DOHH2 (cell line): ENCODE results near the gene OR51Q1.

Experiments
- H3F3A ChIP-seq: fragments of 200-600 bp; sonication (generic), shearing (Covaris generic); 2 replicates; pipeline ENCODE4 v1.6.0; 2016; ENCODE audit warnings: antibody characterized with exemption, mild to moderate bottlenecking; ENCODE audit not compliant: control insufficient read depth, insufficient read depth
- H3K27ac ChIP-seq: fragments of 200-600 bp; sonication (generic); 2 replicates; pipeline ENCODE4 v1.5.1; 2014; ENCODE audit warnings: low read depth, mild to moderate bottlenecking, low read length, moderate library complexity
- H3K27me3 ChIP-seq: fragments of 200-600 bp; sonication (generic); 2 replicates; pipeline ENCODE4 v1.6.1; 2014; ENCODE audit warnings: mild to moderate bottlenecking, low read length, mixed read lengths; ENCODE audit not compliant: control insufficient read depth
- H3K36me3 ChIP-seq: fragments of 200-600 bp; sonication (generic); 2 replicates; pipeline ENCODE4 v1.6.1; 2014; ENCODE audit warnings: mild to moderate bottlenecking, low read length, moderate library complexity, mixed read lengths; ENCODE audit not compliant: control insufficient read depth
- H3K4me1 ChIP-seq: fragments of 200-600 bp; sonication (generic); 2 replicates; pipeline ENCODE4 v1.6.1; 2014; ENCODE audit warnings: mild to moderate bottlenecking, low read length, mixed read lengths; ENCODE audit not compliant: control insufficient read depth
- H3K4me2 ChIP-seq: fragments of 200-600 bp; sonication (generic); 2 replicates; pipeline ENCODE4 v1.6.0; 2014; ENCODE audit warnings: mild to moderate bottlenecking, low read length, moderate library complexity
- H3K4me3 ChIP-seq: fragments of 200-600 bp; sonication (generic); 2 replicates; pipeline ENCODE4 v1.5.1; 2014; ENCODE audit warnings: mild to moderate bottlenecking, low read length, mixed read lengths
- H3K79me2 ChIP-seq: fragments of 200-600 bp; sonication (generic); 2 replicates; pipeline ENCODE4 v1.6.1; 2014; ENCODE audit warnings: mild to moderate bottlenecking, low read length, mixed read lengths; ENCODE audit not compliant: control insufficient read depth
- H3K9me2 ChIP-seq: fragments of 200-600 bp; sonication (generic); replicated peaks from 2 replicates; pipeline ENCODE4 v1.6.1; 2014; ENCODE audit warnings: mild to moderate bottlenecking, low read length, mixed read lengths; ENCODE audit not compliant: control insufficient read depth
- H3K9me3 ChIP-seq: fragments of 200-600 bp; sonication (generic); 2 replicates; pipeline ENCODE4 v1.6.1; 2014; ENCODE audit warnings: antibody characterized with exemption, low read length, mixed read lengths; ENCODE audit not compliant: control insufficient read depth, insufficient read depth
- H4K20me1 ChIP-seq: fragments of 200-600 bp; sonication (generic); 2 replicates; pipeline ENCODE4 v1.6.0; 2014; ENCODE audit warnings: low read depth, mild to moderate bottlenecking, antibody characterized with exemption, low read length, moderate library complexity; ENCODE audit not compliant: control insufficient read depth, insufficient read depth
- CTCF ChIP-seq: fragments of 200-600 bp; sonication (generic); IDR thresholded peaks from one replicate; pipeline ENCODE4 v1.5.1; 2014; ENCODE audit warnings: antibody characterized with exemption, mild to moderate bottlenecking, low read depth, low read length; ENCODE audit not compliant: poor library complexity, severe bottlenecking
- EZH2phosphoT487 ChIP-seq: fragments of 200-600 bp; sonication (generic); IDR thresholded peaks from 2 replicates; pipeline ENCODE4 v1.6.1; 2017; ENCODE audit warnings: borderline replicate concordance, mild to moderate bottlenecking, antibody characterized with exemption, low read length, moderate library complexity, mixed read lengths

The OR51Q1 gene

GRCh38 chr11:5421811-5422210 is at the start of gene OR51Q1:
Gene OR51Q1 (plus strand): TSS chr11:5422111. CDS start chr11:5422201, 90 bp downstream.
- Histone ChIP-seq H3F3A (no peaks in the 10 kb centered on the region), H3K4me1 (no peaks in the 10 kb centered on the region), H3K36me3 (no peaks in the 10 kb centered on the region), H3K27me3 (no peaks in the 10 kb centered on the region), H3K9me3 (no peaks in the 10 kb centered on the region), H3K79me2 (no peaks in the 10 kb centered on the region), H4K20me1 (no peaks in the 10 kb centered on the region), H3K9me2 (no peaks in the 10 kb centered on the region), H3K27ac (no peak within 1 kb of the TSS), H3K4me2 (no peak within 1 kb of the TSS), H3K4me3 (no peak within 1 kb of the TSS)
- TF ChIP-seq EZH2phosphoT487 (no peak), CTCF (no peak)

- Histone ChIP-seq H4K20me1 (no peaks in the 10 kb centered on the region), H3K27ac (no peak overlapping the region), H3K4me3 (no peak overlapping the region), H3F3A (no peaks in the 10 kb centered on the region), H3K4me1 (no peaks in the 10 kb centered on the region), H3K79me2 (no peaks in the 10 kb centered on the region), H3K4me2 (no peak overlapping the region), H3K27me3 (no peaks in the 10 kb centered on the region), H3K9me2 (no peaks in the 10 kb centered on the region), H3K9me3 (no peaks in the 10 kb centered on the region), H3K36me3 (no peaks in the 10 kb centered on the region)
- TF ChIP-seq CTCF (peak; percentile 74), EZH2phosphoT487 (no peak)
Measured at GRCh38 chr11:5380740-5381342, 41.1 kb upstream of the OR51Q1 start.

- TF ChIP-seq EZH2phosphoT487 = no peak
- no peak for TF ChIP-seq CTCF
- no peaks in the 10 kb centered on the region for H3F3A ChIP-seq
- H3K27me3 ChIP-seq = no peaks in the 10 kb centered on the region
- H3K36me3 ChIP-seq = no peaks in the 10 kb centered on the region
- no peak within 1 kb of the TSS for H3K4me2 ChIP-seq
- H3K27ac ChIP-seq = no peak within 1 kb of the TSS
- H3K4me1 ChIP-seq = no peaks in the 10 kb centered on the region
- no peak within 1 kb of the TSS for H3K4me3 ChIP-seq
- no peaks in the 10 kb centered on the region for H3K9me2 ChIP-seq
- H3K79me2 ChIP-seq = no peaks in the 10 kb centered on the region
- H4K20me1 ChIP-seq = no peaks in the 10 kb centered on the region
- H3K9me3 ChIP-seq = no peaks in the 10 kb centered on the region
Measured at GRCh38 chr11:5383576-5383975, 38.3 kb upstream of the OR51Q1 start, which contains the start of gene OR51M1. Gene OR51M1 (plus strand): TSS chr11:5383812. CDS start chr11:5389399, 5,587 bp downstream.
